ENCODE data around the gene OTUB2. TPM values are rescaled to one million over a fixed set of nuclear protein-coding genes. Genes with fewer than 3 reads are reported as not detected.

Gene OTUB2
- total RNA-seq, 2 experiments from 2014 or later: not detected

DNA sequence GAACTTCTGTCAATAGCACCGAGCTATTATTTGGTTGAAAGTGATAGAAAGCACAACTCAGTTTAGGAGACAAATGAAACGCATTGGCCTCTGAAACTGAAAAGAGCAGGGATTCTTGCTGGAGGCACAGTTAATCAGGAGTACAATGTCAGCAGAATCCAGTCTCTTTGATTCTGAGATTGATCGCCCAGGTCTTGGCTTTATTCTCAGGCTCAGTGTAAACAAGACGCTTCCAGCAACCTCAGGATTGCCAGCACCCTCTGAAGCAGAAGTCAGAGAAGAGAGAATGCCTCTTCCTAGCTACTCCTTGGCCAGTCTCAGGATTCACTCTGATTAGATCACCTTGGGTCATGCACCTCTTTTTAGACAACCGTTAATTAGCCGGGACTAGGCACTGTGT, 11.8 kb upstream of the OTUB2 start:
- intact Hi-C loops (cut with DNase I, micrococcal nuclease): no loop called here
- CTCF ChIA-PET: interaction anchor here (1.9 kb wide), 1 partner anchor 22 kb away, joined by 5 read pairs; no protein-coding TSS in a partner anchor
- no peak overlapping the region for H3K27ac Mint-ChIP-seq

DNA sequence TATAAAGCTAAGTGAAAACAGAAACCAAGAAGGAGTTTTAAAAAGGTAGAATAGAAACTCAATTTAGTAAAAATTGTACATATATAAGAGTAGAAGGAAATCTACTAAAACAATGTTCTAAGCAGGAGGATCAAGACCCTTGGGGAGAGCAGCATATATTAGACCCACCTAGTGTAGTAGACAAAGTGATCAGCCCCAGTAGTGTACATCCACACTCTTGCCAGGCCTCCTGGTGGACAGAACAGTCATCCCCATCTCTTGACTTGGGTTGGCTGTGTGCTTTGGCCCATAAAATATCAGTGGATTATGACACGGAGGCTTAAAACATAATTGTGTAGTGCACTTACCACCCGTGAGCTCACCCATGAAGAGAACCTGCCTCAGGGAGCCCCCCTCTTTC, 10.9 kb upstream of the OTUB2 start:
- H3K27me3 ChIP-seq (ENCODE audit: control insufficient read depth in 1 of 2, insufficient read depth in 2 of 2, low read length in 2 of 2): no peaks in the 10 kb centered on the region
- no peak for DNase-seq
- H3K27ac Mint-ChIP-seq: no peak overlapping the region
- H3K27ac ChIP-seq (ENCODE audit: low read depth in 1 of 2, low read length in 2 of 2): no peak overlapping the region
- peaks cover 24% of the 10 kb centered on the region for H3K4me1 Mint-ChIP-seq (ENCODE audit: low read depth)
- H3K36me3 Mint-ChIP-seq (ENCODE audit: low read depth): no peaks in the 10 kb centered on the region
- no peaks in the 10 kb centered on the region for H3K27me3 Mint-ChIP-seq
- ATAC-seq (ENCODE audit: poor library complexity): no peak
- POLR2A ChIA-PET: no interaction called here
- CTCF ChIA-PET: no interaction called here
- peaks cover 23% of the 10 kb centered on the region for H3K4me1 ChIP-seq (ENCODE audit: insufficient read depth, low read length)
- no peaks in the 10 kb centered on the region for H3K36me3 ChIP-seq (ENCODE audit: insufficient read depth, low read length)
- no peaks in the 10 kb centered on the region for H3K9me3 ChIP-seq (ENCODE audit: control insufficient read depth in 1 of 2, insufficient read depth in 1 of 2, low read length in 2 of 2)
- H3K9me3 Mint-ChIP-seq: no peaks in the 10 kb centered on the region
- no peak overlapping the region for H3K4me3 Mint-ChIP-seq
- intact Hi-C loops (cut with DNase I, micrococcal nuclease): no loop called here
- TF ChIP-seq, protein P1, sequence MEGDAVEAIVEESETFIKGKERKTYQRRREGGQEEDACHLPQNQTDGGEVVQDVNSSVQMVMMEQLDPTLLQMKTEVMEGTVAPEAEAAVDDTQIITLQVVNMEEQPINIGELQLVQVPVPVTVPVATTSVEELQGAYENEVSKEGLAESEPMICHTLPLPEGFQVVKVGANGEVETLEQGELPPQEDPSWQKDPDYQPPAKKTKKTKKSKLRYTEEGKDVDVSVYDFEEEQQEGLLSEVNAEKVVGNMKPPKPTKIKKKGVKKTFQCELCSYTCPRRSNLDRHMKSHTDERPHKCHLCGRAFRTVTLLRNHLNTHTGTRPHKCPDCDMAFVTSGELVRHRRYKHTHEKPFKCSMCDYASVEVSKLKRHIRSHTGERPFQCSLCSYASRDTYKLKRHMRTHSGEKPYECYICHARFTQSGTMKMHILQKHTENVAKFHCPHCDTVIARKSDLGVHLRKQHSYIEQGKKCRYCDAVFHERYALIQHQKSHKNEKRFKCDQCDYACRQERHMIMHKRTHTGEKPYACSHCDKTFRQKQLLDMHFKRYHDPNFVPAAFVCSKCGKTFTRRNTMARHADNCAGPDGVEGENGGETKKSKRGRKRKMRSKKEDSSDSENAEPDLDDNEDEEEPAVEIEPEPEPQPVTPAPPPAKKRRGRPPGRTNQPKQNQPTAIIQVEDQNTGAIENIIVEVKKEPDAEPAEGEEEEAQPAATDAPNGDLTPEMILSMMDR (IDR thresholded peaks at IDR 0.05): no peak
- H3K4me3 ChIP-seq (ENCODE audit: low read length): no peak overlapping the region

More for the DNA sequence above, 11.8 kb upstream of the OTUB2 start:
- no peaks in the 10 kb centered on the region for H3K9me3 ChIP-seq (ENCODE audit: control insufficient read depth in 1 of 2, insufficient read depth in 1 of 2, low read length in 2 of 2)
- no peaks in the 10 kb centered on the region for H3K36me3 ChIP-seq (ENCODE audit: insufficient read depth, low read length)
- POLR2A ChIA-PET: no interaction called here
- no peak overlapping the region for H3K4me3 ChIP-seq (ENCODE audit: low read length)
- H3K27ac ChIP-seq (ENCODE audit: low read depth in 1 of 2, low read length in 2 of 2): no peak overlapping the region
- no peaks in the 10 kb centered on the region for H3K27me3 ChIP-seq (ENCODE audit: control insufficient read depth in 1 of 2, insufficient read depth in 2 of 2, low read length in 2 of 2)
- peaks cover 27% of the 10 kb centered on the region for H3K4me1 ChIP-seq (ENCODE audit: insufficient read depth, low read length)
- DNase-seq (no peak), ATAC-seq (ENCODE audit: poor library complexity) (no peak)
- Mint-ChIP-seq H3K4me3 (no peak overlapping the region), H3K9me3 (no peaks in the 10 kb centered on the region), H3K36me3 (ENCODE audit: low read depth) (no peaks in the 10 kb centered on the region), H3K4me1 (ENCODE audit: low read depth) (peaks cover 31% of the 10 kb centered on the region), H3K27me3 (no peaks in the 10 kb centered on the region)
- TF ChIP-seq, protein P1 (IDR thresholded peaks at IDR 0.05): no peak

DNA sequence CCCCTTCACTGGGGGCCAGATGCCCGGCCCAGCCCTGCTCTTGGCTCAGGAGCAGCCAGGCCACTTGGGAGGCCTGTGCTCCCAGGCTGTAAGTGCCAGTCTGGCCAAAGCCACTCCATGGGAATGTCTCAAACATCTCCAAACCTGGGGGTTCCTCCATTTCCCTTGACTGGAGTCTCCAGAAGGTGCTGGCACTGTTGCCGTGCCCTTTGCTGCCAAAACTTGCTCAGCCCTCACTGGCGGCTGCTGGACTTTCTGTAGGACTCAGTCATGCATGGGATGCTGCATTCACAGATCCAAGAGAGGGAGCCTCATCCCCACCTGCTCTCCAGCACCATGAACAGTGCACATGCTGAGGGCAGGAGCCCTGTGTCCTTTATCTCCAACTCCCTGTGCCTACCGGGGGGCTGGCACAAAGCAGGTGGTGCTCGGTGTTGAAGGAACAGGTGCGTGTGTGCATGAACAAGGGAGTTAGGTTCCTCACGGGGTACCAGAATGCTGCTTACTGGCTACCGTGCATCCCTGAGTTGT, 9.6 kb upstream of the OTUB2 start:
- ATAC-seq (ENCODE audit: poor library complexity): no peak
- no peaks in the 10 kb centered on the region for H3K36me3 Mint-ChIP-seq (ENCODE audit: low read depth)
- H3K9me3 Mint-ChIP-seq: no peaks in the 10 kb centered on the region
- no peaks in the 10 kb centered on the region for H3K27me3 Mint-ChIP-seq
- intact Hi-C loops (cut with DNase I, micrococcal nuclease): no loop called here
- H3K36me3 ChIP-seq (ENCODE audit: insufficient read depth, low read length): no peaks in the 10 kb centered on the region
- TF ChIP-seq, protein P1 (IDR thresholded peaks at IDR 0.05): no peak
- ChIA-PET CTCF (interaction anchor here (0.6 kb wide), 1 partner anchor 14 kb away, joined by 3 read pairs; no protein-coding TSS in a partner anchor), POLR2A (no interaction called here)
- no peak overlapping the region for H3K27ac Mint-ChIP-seq
- H3K27me3 ChIP-seq (ENCODE audit: control insufficient read depth in 1 of 2, insufficient read depth in 2 of 2, low read length in 2 of 2): no peaks in the 10 kb centered on the region
- H3K4me1 Mint-ChIP-seq (ENCODE audit: low read depth): peaks cover 14% of the 10 kb centered on the region
- H3K4me3 ChIP-seq (ENCODE audit: low read length): no peak overlapping the region
- no peak overlapping the region for H3K4me3 Mint-ChIP-seq
- no peaks in the 10 kb centered on the region for H3K9me3 ChIP-seq (ENCODE audit: control insufficient read depth in 1 of 2, insufficient read depth in 1 of 2, low read length in 2 of 2)
- H3K4me1 ChIP-seq (ENCODE audit: insufficient read depth, low read length): peaks cover 12% of the 10 kb centered on the region
- H3K27ac ChIP-seq (ENCODE audit: low read depth in 1 of 2, low read length in 2 of 2): no peak overlapping the region
- DNase-seq: no peak
